ENCODE measurements around the gene CAP1. TPM values are rescaled to one million over a fixed set of nuclear protein-coding genes. Genes with fewer than 3 reads are reported as not detected.
"Not testable (repeated sequence)": the region's sequence is repeated elsewhere in the genome, so short reads cannot be mapped to it uniquely, and the experiment has no call there.

CAP1 gene
- total RNA-seq, 6 donors from 2014 or later, result 113 to 502 (median 245) TPM

DNA sequence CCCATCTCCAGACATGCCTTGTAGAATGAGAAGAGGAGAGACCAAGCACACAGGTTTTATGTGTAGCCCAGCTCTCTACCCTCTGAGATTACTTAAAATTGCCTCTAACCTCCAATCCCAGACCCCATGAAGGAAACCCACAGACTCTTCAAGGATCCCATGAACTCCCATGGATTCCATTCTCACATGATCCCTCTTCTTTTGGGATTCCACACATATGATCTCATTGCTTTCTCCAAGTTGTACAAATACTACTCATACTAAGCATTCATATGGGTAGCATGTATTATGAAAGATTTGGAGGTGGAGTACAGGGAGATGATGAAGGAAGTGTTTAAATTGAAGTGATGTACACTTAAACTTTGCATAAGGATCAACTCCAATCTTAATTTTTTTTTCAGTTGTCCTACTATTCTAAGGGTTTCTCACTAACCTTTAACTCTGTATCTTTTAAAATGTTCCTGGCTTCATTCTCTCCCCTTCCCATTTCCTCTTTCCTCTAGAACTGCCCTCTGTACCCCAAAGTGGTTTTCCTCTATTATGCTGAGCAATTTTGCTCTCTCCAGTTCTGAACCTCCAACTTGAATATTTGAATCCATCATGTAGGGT lies 44.0 kb upstream of the CAP1 start:
- TF ChIP-seq EP300 (IDR thresholded peaks at IDR 0.05), result no peak
- TF ChIP-seq, protein P1, sequence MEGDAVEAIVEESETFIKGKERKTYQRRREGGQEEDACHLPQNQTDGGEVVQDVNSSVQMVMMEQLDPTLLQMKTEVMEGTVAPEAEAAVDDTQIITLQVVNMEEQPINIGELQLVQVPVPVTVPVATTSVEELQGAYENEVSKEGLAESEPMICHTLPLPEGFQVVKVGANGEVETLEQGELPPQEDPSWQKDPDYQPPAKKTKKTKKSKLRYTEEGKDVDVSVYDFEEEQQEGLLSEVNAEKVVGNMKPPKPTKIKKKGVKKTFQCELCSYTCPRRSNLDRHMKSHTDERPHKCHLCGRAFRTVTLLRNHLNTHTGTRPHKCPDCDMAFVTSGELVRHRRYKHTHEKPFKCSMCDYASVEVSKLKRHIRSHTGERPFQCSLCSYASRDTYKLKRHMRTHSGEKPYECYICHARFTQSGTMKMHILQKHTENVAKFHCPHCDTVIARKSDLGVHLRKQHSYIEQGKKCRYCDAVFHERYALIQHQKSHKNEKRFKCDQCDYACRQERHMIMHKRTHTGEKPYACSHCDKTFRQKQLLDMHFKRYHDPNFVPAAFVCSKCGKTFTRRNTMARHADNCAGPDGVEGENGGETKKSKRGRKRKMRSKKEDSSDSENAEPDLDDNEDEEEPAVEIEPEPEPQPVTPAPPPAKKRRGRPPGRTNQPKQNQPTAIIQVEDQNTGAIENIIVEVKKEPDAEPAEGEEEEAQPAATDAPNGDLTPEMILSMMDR (IDR thresholded peaks at IDR 0.05), result no peak
- no peak for TF ChIP-seq POLR2A (IDR thresholded peaks at IDR 0.05)
- TF ChIP-seq POLR2AphosphoS5 (IDR thresholded peaks at IDR 0.05), result no peak

DNA sequence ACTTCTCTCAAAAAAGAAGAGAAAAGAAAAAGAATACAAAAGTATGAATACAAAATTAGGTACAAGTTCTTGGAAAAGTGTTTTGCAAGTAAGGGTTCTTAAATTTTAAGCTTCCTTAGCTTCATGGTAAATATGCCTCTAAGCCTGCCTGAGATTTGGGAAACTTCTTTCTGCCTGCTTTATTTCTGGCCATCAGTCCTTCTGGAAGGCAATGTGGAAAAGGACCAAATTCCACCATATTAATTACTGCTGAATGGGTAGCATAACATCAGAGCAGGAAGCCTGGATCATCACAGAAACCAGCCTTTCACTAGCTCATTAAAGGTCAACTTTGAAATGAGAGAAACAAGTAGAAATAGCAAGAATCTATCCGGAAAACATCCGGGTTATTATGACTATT lies 39.1 kb upstream of the CAP1 start:
- 63 to 89% methylated on average over 2 of the region's 2 CpGs for WGBS, 2 donors
- no peak overlapping the region for H3K27ac ChIP-seq

More for the DNA sequence above, 44.0 kb upstream of the CAP1 start:
- H3K4me1 ChIP-seq, result no peaks in the 10 kb centered on the region
- no peak overlapping the region for H3K27ac ChIP-seq
- H3K4me3 ChIP-seq, result no peak overlapping the region
- no peaks in the 10 kb centered on the region for H3K27me3 ChIP-seq
- H3K36me3 ChIP-seq, result no peaks in the 10 kb centered on the region
- ATAC-seq (ENCODE audit: low FRiP score in 2 of 2) (peak in 1 of 2 donors; percentile 15), DNase-seq (no peak)
- no peaks in the 10 kb centered on the region for H3K9me3 ChIP-seq

DNA sequence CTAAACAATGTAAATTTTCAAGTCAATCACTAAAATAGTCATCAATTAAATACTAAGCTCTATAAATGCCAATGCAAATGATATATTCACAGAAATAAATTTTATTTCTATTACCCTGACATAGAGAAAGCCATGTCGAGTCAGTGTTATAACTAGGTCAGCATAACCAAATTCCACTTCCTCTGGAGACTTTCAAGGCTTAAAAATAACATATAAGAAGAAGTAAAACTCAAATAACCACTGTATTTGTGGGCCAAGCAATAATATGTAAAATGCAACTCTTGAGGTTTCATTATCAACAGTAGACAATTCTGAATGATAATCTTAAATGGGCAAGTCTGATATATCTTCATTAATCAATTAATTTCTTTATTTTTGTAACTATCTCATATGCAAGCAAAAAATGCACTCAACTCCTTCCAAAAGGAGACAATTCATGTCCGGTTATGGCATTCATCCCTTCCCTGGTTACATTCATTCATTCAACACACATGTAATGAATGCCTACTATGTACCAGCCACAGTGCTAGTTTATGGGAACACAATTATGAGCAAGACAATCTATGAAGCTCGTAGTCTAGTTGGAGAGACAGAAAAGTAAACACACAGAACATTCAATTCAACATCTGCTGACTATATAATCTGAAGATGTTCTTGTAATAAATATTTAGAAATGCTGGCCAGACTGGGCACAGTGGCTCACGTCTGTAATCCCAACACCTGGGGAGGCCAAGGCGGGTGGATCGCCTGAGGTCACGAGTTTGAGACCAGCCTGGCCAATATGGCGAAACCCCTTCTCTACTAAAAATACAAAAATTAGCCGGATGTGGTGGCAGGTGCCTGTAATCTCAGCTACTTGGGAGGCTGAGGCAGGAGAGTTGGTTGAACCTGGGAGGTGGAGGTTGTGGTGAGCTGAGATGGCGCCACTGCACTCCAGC lies 37.1 kb upstream of the CAP1 start:
- Histone ChIP-seq H3K27ac (no peak overlapping the region), H3K27me3 (no peaks in the 10 kb centered on the region), H3K4me1 (no peaks in the 10 kb centered on the region), H3K4me3 (no peak overlapping the region), H3K9me3 (no peaks in the 10 kb centered on the region), H3K36me3 (no peaks in the 10 kb centered on the region)
- DNase-seq (no peak), ATAC-seq (ENCODE audit: low FRiP score in 2 of 2) (no peak)
- 79 to 82% methylated on average over 10 of the region's 10 CpGs for WGBS, 2 donors
- TF ChIP-seq POLR2AphosphoS5 (IDR thresholded peaks at IDR 0.05), result no peak
- TF ChIP-seq, protein P1 (IDR thresholded peaks at IDR 0.05), result no peak
- no peak for TF ChIP-seq POLR2A (IDR thresholded peaks at IDR 0.05)
- no peak for TF ChIP-seq EP300 (IDR thresholded peaks at IDR 0.05)

More for the DNA sequence above, 39.1 kb upstream of the CAP1 start:
- H3K27me3 ChIP-seq, result no peaks in the 10 kb centered on the region
- TF ChIP-seq EP300 (IDR thresholded peaks at IDR 0.05) (no peak), POLR2AphosphoS5 (IDR thresholded peaks at IDR 0.05) (no peak), POLR2A (IDR thresholded peaks at IDR 0.05) (no peak)
- TF ChIP-seq, protein P1 (IDR thresholded peaks at IDR 0.05), result no peak
- H3K9me3 ChIP-seq, result no peaks in the 10 kb centered on the region
- H3K4me1 ChIP-seq, result no peaks in the 10 kb centered on the region
- DNase-seq (no peak), ATAC-seq (ENCODE audit: low FRiP score in 2 of 2) (no peak)
- no peaks in the 10 kb centered on the region for H3K36me3 ChIP-seq
- H3K4me3 ChIP-seq, result no peak overlapping the region

DNA sequence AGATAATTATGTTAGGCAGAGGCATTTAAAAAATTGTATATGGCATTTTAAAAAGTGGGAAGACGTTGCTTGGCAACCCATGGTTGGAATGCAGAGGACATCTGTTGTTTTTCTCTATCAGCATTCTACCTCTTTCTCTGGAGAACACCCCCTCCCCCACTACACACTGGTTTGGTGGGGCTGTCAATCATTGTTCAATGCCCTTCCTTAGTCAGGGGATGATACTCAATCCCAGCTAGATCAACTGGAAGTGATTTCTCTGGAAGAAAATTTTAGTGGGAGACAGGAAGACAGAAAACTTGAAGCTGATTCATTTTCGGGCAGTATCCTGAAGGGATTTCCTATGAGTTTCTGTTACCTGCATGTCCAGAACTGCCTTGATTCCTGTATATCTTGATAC lies 35.7 kb upstream of the CAP1 start:
- Histone ChIP-seq H3K9me3 (no peaks in the 10 kb centered on the region), H3K4me3 (no peak overlapping the region), H3K27me3 (no peaks in the 10 kb centered on the region), H3K36me3 (no peaks in the 10 kb centered on the region), H3K4me1 (no peaks in the 10 kb centered on the region), H3K27ac (no peak overlapping the region)
- WGBS, 2 donors, result 52 to 78% methylated on average over 2 of the region's 2 CpGs
- DNase-seq, result no peak
- TF ChIP-seq EP300 (IDR thresholded peaks at IDR 0.05), result no peak
- no peak for TF ChIP-seq POLR2A (IDR thresholded peaks at IDR 0.05)
- TF ChIP-seq POLR2AphosphoS5 (IDR thresholded peaks at IDR 0.05), result no peak
- TF ChIP-seq, protein P1 (IDR thresholded peaks at IDR 0.05), result no peak
- no peak for ATAC-seq (ENCODE audit: low FRiP score in 2 of 2)

DNA sequence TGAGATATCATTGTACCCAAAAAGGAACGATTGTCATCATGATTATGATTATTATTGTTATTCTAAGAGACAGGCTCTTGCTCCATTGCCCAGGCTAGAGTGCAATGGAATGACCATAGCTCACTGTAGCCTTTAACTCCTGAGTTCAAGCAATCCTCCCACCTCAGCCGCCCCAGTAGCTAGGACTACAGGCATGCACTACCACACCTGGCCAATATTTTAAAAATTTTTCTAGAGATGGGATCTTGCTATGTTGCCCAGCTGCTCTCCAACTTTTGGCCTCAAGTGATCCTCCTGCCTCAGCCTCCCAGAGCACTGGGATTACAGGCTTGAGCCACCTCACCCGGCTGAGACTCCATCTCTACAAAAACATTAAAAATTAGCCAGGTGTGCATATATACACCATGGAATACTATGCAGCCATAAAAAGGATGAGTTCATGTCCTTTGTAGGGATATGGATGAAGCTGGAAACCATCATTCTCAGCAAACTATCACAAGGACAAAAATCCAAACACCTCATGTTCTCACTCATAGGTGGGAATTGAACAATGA lies 33.0 kb upstream of the CAP1 start:
- H3K27ac ChIP-seq; H3K36me3 ChIP-seq; H3K4me3 ChIP-seq; DNase-seq; H3K27me3 ChIP-seq; ATAC-seq (ENCODE audit: low FRiP score in 2 of 2); H3K9me3 ChIP-seq; H3K4me1 ChIP-seq: not testable (repeated sequence)
- 92 to 95% methylated on average over 3 of the region's 3 CpGs for WGBS, 2 donors

Data from upper lobe of left lung (tissue), 6 donors.